H9 (cell line): ENCODE data around the gene NPHP4. TPM values are rescaled to one million over a fixed set of nuclear protein-coding genes. Genes with fewer than 3 reads are reported as not detected.

ENCODE experiments used
- DNase-seq: peaks from one replicate; pipeline ENCODE4 v3.0.0-alpha.2; 2017
- H2AFZ ChIP-seq: one replicate; pipeline ENCODE4 v1.6.1; 2013; ENCODE audit warnings: mild to moderate bottlenecking, low read length, control low read depth, moderate library complexity
- H2AK5ac ChIP-seq: 2 replicates; pipeline ENCODE4 v1.6.1; 2013; ENCODE audit warnings: low read length, control low read depth, mixed read lengths; ENCODE audit not compliant: insufficient read length
- H2BK120ac ChIP-seq: one replicate; pipeline ENCODE4 v1.6.1; 2013; ENCODE audit warnings: low read depth, mild to moderate bottlenecking, low read length, control low read depth, inconsistent platforms; ENCODE audit not compliant: poor library complexity, severe bottlenecking
- H2BK12ac ChIP-seq: 2 replicates; pipeline ENCODE4 v1.6.1; 2013; ENCODE audit warnings: low read length, control low read depth, mixed read lengths, low read depth; ENCODE audit not compliant: insufficient read length
- H2BK15ac ChIP-seq: 2 replicates; pipeline ENCODE4 v1.6.1; 2013; ENCODE audit warnings: low read depth, low read length, control low read depth
- H2BK20ac ChIP-seq: one replicate; pipeline ENCODE4 v1.6.1; 2013; ENCODE audit warnings: low read depth, mild to moderate bottlenecking, low read length, control low read depth, inconsistent platforms; ENCODE audit not compliant: poor library complexity, severe bottlenecking
- H2BK5ac ChIP-seq: 2 replicates; pipeline ENCODE4 v1.6.1; 2013; ENCODE audit warnings: low read length, control low read depth, mixed read lengths; ENCODE audit not compliant: insufficient read length
- H3K14ac ChIP-seq: 2 replicates; pipeline ENCODE4 v1.6.1; 2013; ENCODE audit warnings: low read length, control low read depth; ENCODE audit not compliant: insufficient read depth
- H3K18ac ChIP-seq: 2 replicates; pipeline ENCODE4 v1.6.1; 2013; ENCODE audit warnings: low read depth, mild to moderate bottlenecking, mixed read lengths, low read length, control low read depth; ENCODE audit not compliant: insufficient read length
- H3K23ac ChIP-seq: 2 replicates; pipeline ENCODE4 v1.6.1; 2013; ENCODE audit warnings: low read length, control low read depth, mixed read lengths, low read depth; ENCODE audit not compliant: insufficient read length
- H3K23me2 ChIP-seq: 2 replicates; pipeline ENCODE4 v1.6.1; 2013; ENCODE audit warnings: low read depth, mild to moderate bottlenecking, mixed read lengths, low read length, control low read depth; ENCODE audit not compliant: insufficient read length, poor library complexity, severe bottlenecking
- H3K27ac ChIP-seq: 2 replicates; pipeline ENCODE4 v1.5.1; 2013; ENCODE audit warnings: low read length, control low read depth, mixed read lengths, low read depth; ENCODE audit not compliant: insufficient read length
- H3K27me3 ChIP-seq: 2 replicates; pipeline ENCODE4 v1.6.1; 2013; ENCODE audit warnings: low read length, control low read depth, inconsistent platforms; ENCODE audit not compliant: insufficient read depth
- H3K4ac ChIP-seq: 2 replicates; pipeline ENCODE4 v1.6.1; 2013; ENCODE audit warnings: low read depth, mild to moderate bottlenecking, control low read depth, inconsistent platforms, low read length, moderate library complexity
- H3K4me1 ChIP-seq: 2 replicates; pipeline ENCODE4 v1.6.1; 2013; ENCODE audit warnings: low read length, control low read depth, inconsistent platforms; ENCODE audit not compliant: insufficient read depth
- H3K4me2 ChIP-seq: 2 replicates; pipeline ENCODE4 v1.6.1; 2013; ENCODE audit warnings: low read length, control low read depth, mixed read lengths; ENCODE audit not compliant: insufficient read length, insufficient read depth
- H3K56ac ChIP-seq: 2 replicates; pipeline ENCODE4 v1.6.1; 2013; ENCODE audit warnings: low read depth, mild to moderate bottlenecking, mixed read lengths, low read length, control low read depth; ENCODE audit not compliant: insufficient read length
- H3K79me1 ChIP-seq: 2 replicates; pipeline ENCODE4 v1.6.1; 2013; ENCODE audit warnings: low read depth, mild to moderate bottlenecking, moderate library complexity, low read length, control low read depth, inconsistent platforms; ENCODE audit not compliant: insufficient read depth, poor library complexity, severe bottlenecking
- H3K79me2 ChIP-seq: 2 replicates; pipeline ENCODE4 v1.6.1; 2013; ENCODE audit warnings: low read length, control low read depth, inconsistent platforms; ENCODE audit not compliant: insufficient read depth
- H3K9ac ChIP-seq: 2 replicates; pipeline ENCODE4 v1.6.1; 2013; ENCODE audit warnings: low read length, control low read depth, mixed read lengths; ENCODE audit not compliant: insufficient read length; ENCODE audit errors: extremely low read depth
- H3K9me3 ChIP-seq: one replicate; pipeline ENCODE4 v1.6.1; 2013; ENCODE audit warnings: low read depth, low read length, inconsistent platforms; ENCODE audit not compliant: control insufficient read depth
- H3T11ph ChIP-seq: one replicate; pipeline ENCODE4 v1.6.1; 2013; ENCODE audit warnings: mild to moderate bottlenecking, low read length, control low read depth, inconsistent platforms
- H4K20me1 ChIP-seq: one replicate; pipeline ENCODE4 v1.6.1; 2013; ENCODE audit not compliant: control insufficient read depth, insufficient read length, insufficient read depth
- H4K5ac ChIP-seq: 2 replicates; pipeline ENCODE4 v1.6.1; 2013; ENCODE audit warnings: low read depth, mild to moderate bottlenecking, mixed read lengths, low read length, control low read depth; ENCODE audit not compliant: insufficient read length
- H4K8ac ChIP-seq: replicated peaks from 2 replicates; pipeline ENCODE4 v1.6.1; 2013; ENCODE audit warnings: low read length, control low read depth, mixed read lengths, low read depth; ENCODE audit not compliant: insufficient read length
- H4K91ac ChIP-seq: 2 replicates; pipeline ENCODE4 v1.6.1; 2013; ENCODE audit warnings: low read depth, mild to moderate bottlenecking, moderate library complexity, mixed read lengths, low read length, control low read depth; ENCODE audit not compliant: insufficient read length
- H3K27ac Mint-ChIP-seq, 3 experiments: 2 replicates in 2 of 3; 3 replicates in 1 of 3; pipeline ENCODE4 v1.8.0; 2020 to 2021; ENCODE audit warnings: mixed read lengths in 3 of 3, mild to moderate bottlenecking in 1 of 3, moderate library complexity in 1 of 3
- H3K27me3 Mint-ChIP-seq: 2 replicates; pipeline ENCODE4 v1.8.0; 2021; ENCODE audit warnings: low read depth, mild to moderate bottlenecking, moderate library complexity, mixed read lengths
- H3K36me3 Mint-ChIP-seq, 3 experiments: 2 replicates in 2 of 3; 3 replicates in 1 of 3; pipeline ENCODE4 v1.8.0; 2020 to 2021; ENCODE audit warnings: low read depth in 3 of 3, mixed read lengths in 3 of 3; ENCODE audit not compliant: insufficient read depth in 1 of 3
- H3K4me1 Mint-ChIP-seq, 2 experiments: 2 replicates each; pipeline ENCODE4 v1.8.0; 2020; ENCODE audit warnings: mixed read lengths in 2 of 2
- H3K4me3 Mint-ChIP-seq, 2 experiments: 2 replicates in 1 of 2; 3 replicates in 1 of 2; pipeline ENCODE4 v1.8.0; 2020 to 2021; ENCODE audit warnings: mild to moderate bottlenecking in 2 of 2, mixed read lengths in 2 of 2, moderate library complexity in 1 of 2
- H3K9me3 Mint-ChIP-seq, 2 experiments: 2 replicates in 1 of 2; 3 replicates in 1 of 2; pipeline ENCODE4 v1.8.0; 2020; ENCODE audit warnings: mild to moderate bottlenecking in 2 of 2, mixed read lengths in 2 of 2, moderate library complexity in 1 of 2
- CTCF ChIP-seq: fragments of 200-600 bp; sonication (generic); conservative IDR thresholded peaks from 3 replicates; pipeline ENCODE4 v1.8.0; 2021; ENCODE audit warnings: antibody characterized with exemption, mild to moderate bottlenecking
- WGBS: extraction: QIAGEN DNeasy Blood & Tissue Kit; methylation state at CpG from one replicate; pipeline ENCODE4 v1.1.7; 2013; ENCODE audit warnings: missing lambda C conversion rate, low lambda C conversion rate, mixed read lengths; ENCODE audit not compliant: insufficient read length; ENCODE audit errors: extremely low coverage; 5-methylcytosine and 5-hydroxymethylcytosine counted together
- total RNA-seq: library from RNA; stranded (reverse); gene quantifications from 2 replicates; pipeline ENCODE4 v1.2.1, GENCODE V29; 2021

NPHP4 gene
- total RNA-seq, 1 experiment from 2014 or later: 17.6 TPM

- Histone ChIP-seq H3K27me3 (no peaks in the 10 kb centered on the region), H3K23me2 (no peaks in the 10 kb centered on the region), H2BK15ac (no peak overlapping the region), H4K20me1 (no peaks in the 10 kb centered on the region), H4K8ac (no peak overlapping the region), H4K91ac (no peak overlapping the region), H3K23ac (no peak overlapping the region), H3T11ph (no peak overlapping the region), H2BK12ac (no peak overlapping the region), H2BK120ac (no peak overlapping the region), H2AK5ac (no peak overlapping the region), H3K27ac (no peak overlapping the region), H3K14ac (no peak overlapping the region; the same call in 1 of the 2 replicates), H2AFZ (no peak overlapping the region), H3K79me1 (no peaks in the 10 kb centered on the region), H3K9ac (no peak overlapping the region), H3K4me1 (peaks cover 2% of the 10 kb centered on the region; the same call in 1 of the 2 replicates), H4K5ac (no peak overlapping the region), H3K4me2 (no peak overlapping the region), H2BK5ac (no peak overlapping the region), H3K56ac (no peak overlapping the region), H3K4ac (no peak overlapping the region), H2BK20ac (no peak overlapping the region), H3K18ac (no peak overlapping the region), H3K9me3 (no peaks in the 10 kb centered on the region), H3K79me2 (no peaks in the 10 kb centered on the region)
- Mint-ChIP-seq H3K9me3 (no peaks in the 10 kb centered on the region), H3K27ac (no peak overlapping the region; a peak in 1 of 7 replicates), H3K27me3 (peaks cover 11% of the 10 kb centered on the region), H3K36me3 (no peaks in the 10 kb centered on the region), H3K4me1 (peaks cover 0 to 19% of the 10 kb centered on the region in 2 experiments; a peak in 2 of 4 replicates), H3K4me3 (no peak overlapping the region)
- no peak for TF ChIP-seq CTCF
- no peak for DNase-seq
- WGBS: no CpG with 5 or more reads among the region's 29 CpGs
Measured at GRCh38 chr1:6025269-6026094, 33.3 kb upstream of the NPHP4 start.
